Brain microvascular endothelial cell (primary cell): Measurements from ENCODE around the gene EPG5.
"Not testable (repeated sequence)": the region's sequence is repeated elsewhere in the genome, so short reads cannot be mapped to it uniquely, and the experiment has no call there.

ENCODE experiments used
- DNase-seq: peaks from one replicate; pipeline ENCODE4 v3.0.0-alpha.2; 2020
- H3K27ac ChIP-seq: fragments of 250-450 bp; sonication (Bioruptor Pico); 2 replicates; pipeline ENCODE4 v1.5.1; 2020; ENCODE audit warnings: mild to moderate bottlenecking, moderate library complexity
- H3K27me3 ChIP-seq: fragments of 250-450 bp; sonication (Bioruptor Pico); replicated peaks from 2 replicates; pipeline ENCODE4 v1.5.1; 2020; ENCODE audit warnings: mild to moderate bottlenecking
- H3K36me3 ChIP-seq: fragments of 250-450 bp; sonication (Bioruptor Pico); replicated peaks from 2 replicates; pipeline ENCODE4 v1.5.1; 2020; ENCODE audit warnings: mild to moderate bottlenecking
- H3K4me3 ChIP-seq: 2 replicates; pipeline ENCODE4 v1.5.1; 2011; ENCODE audit warnings: low read depth, mild to moderate bottlenecking, control low read depth, low read length, moderate library complexity
- CTCF ChIP-seq: IDR thresholded peaks from 2 replicates; pipeline ENCODE4 v1.5.1; 2011; ENCODE audit warnings: low read depth, mild to moderate bottlenecking, moderate library complexity, low read length, control low read depth, inconsistent platforms; ENCODE audit errors: missing control alignments
- in situ Hi-C: cut with HindIII; loops from 2 replicates; pipeline ENCODE4 v1.10.0; 2017; ENCODE audit warnings: low sequenced_read_pairs, low pct_ligation_motif_present

The EPG5 gene

GRCh38 chr18:45851161-45851925 is 115.8 kb downstream of the EPG5 start:
- DNase-seq, result no peak
- H3K27ac ChIP-seq, result no peak overlapping the region
- no peak overlapping the region for H3K4me3 ChIP-seq
- no peak for TF ChIP-seq CTCF
- peaks cover 44% of the 10 kb centered on the region for H3K36me3 ChIP-seq
- in situ Hi-C loops, result no loop called here
- no peaks in the 10 kb centered on the region for H3K27me3 ChIP-seq

- H3K4me3 ChIP-seq, result no peak overlapping the region
- H3K36me3 ChIP-seq, result peaks cover 31% of the 10 kb centered on the region
- peak; percentile 35 for DNase-seq
- in situ Hi-C loops, result no loop called here
- H3K27me3 ChIP-seq, result no peaks in the 10 kb centered on the region
- peak; percentile 70 for TF ChIP-seq CTCF
- H3K27ac ChIP-seq, result no peak overlapping the region
Observed at GRCh38 chr18:45850021-45850420, 117.1 kb downstream of the EPG5 start.

- Histone ChIP-seq H3K27me3 (no peaks in the 10 kb centered on the region), H3K27ac (no peak overlapping the region), H3K36me3 (peaks cover 27% of the 10 kb centered on the region), H3K4me3 (no peak overlapping the region)
- in situ Hi-C loops, result no loop called here
- no peak for TF ChIP-seq CTCF
- no peak for DNase-seq
Observed at GRCh38 chr18:45849529-45849928, 117.6 kb downstream of the EPG5 start.

- H3K27ac ChIP-seq, in situ Hi-C loops, DNase-seq, H3K4me3 ChIP-seq, H3K27me3 ChIP-seq: not testable (repeated sequence)
- H3K36me3 ChIP-seq, result peaks cover 20% of the 10 kb centered on the region
Observed at GRCh38 chr18:45848643-45849042, 118.5 kb downstream of the EPG5 start.

GRCh38 chr18:45847119-45847518 is 120.0 kb downstream of the EPG5 start:
- H3K36me3 ChIP-seq, result peaks cover 16% of the 10 kb centered on the region
- no peaks in the 10 kb centered on the region for H3K27me3 ChIP-seq
- no peak overlapping the region for H3K4me3 ChIP-seq
- DNase-seq, result no peak
- in situ Hi-C loops, result no loop called here
- TF ChIP-seq CTCF, result no peak
- H3K27ac ChIP-seq, result no peak overlapping the region

GRCh38 chr18:45845410-45845809 is 121.7 kb downstream of the EPG5 start:
- in situ Hi-C loops, result no loop called here
- Histone ChIP-seq H3K36me3 (peaks cover 11% of the 10 kb centered on the region), H3K4me3 (no peak overlapping the region), H3K27ac (no peak overlapping the region), H3K27me3 (no peaks in the 10 kb centered on the region)
- no peak for TF ChIP-seq CTCF
- peak; percentile 25 for DNase-seq
